ENCODE results near the gene LENEP.

LENEP gene

GRCh38 chr1:154956544-154956941, 36.8 kb upstream of the LENEP start:
- H3K4me3 ChIP-seq (ENCODE audit: low read depth, low read length) = peak overlapping the region; percentile 67
- no peak for TF ChIP-seq CTCF (IDR thresholded peaks at IDR 0.05; ENCODE audit: borderline replicate concordance, insufficient read depth, low read depth, low read length)

GRCh38 chr1:154957091-154957657, 36.2 kb upstream of the LENEP start:
- TF ChIP-seq CTCF (IDR thresholded peaks at IDR 0.05; ENCODE audit: borderline replicate concordance, insufficient read depth, low read depth, low read length) = no peak
- no peak overlapping the region for H3K4me3 ChIP-seq (ENCODE audit: low read depth, low read length)

- no peak for TF ChIP-seq CTCF (IDR thresholded peaks at IDR 0.05; ENCODE audit: borderline replicate concordance, insufficient read depth, low read depth, low read length)
- H3K4me3 ChIP-seq (ENCODE audit: low read depth, low read length) = no peak overlapping the region
Measured at GRCh38 chr1:154958036-154958435, 35.4 kb upstream of the LENEP start.

- no peak for TF ChIP-seq CTCF (IDR thresholded peaks at IDR 0.05; ENCODE audit: borderline replicate concordance, insufficient read depth, low read depth, low read length)
- H3K4me3 ChIP-seq (ENCODE audit: low read depth, low read length) = no peak overlapping the region
Measured at GRCh38 chr1:154958681-154959425, 34.5 kb upstream of the LENEP start.

GRCh38 chr1:154959426-154959780, 34.0 kb upstream of the LENEP start:
- no peak for TF ChIP-seq CTCF (IDR thresholded peaks at IDR 0.05; ENCODE audit: borderline replicate concordance, insufficient read depth, low read depth, low read length)
- no peak overlapping the region for H3K4me3 ChIP-seq (ENCODE audit: low read depth, low read length)

- no peak for TF ChIP-seq CTCF (IDR thresholded peaks at IDR 0.05; ENCODE audit: borderline replicate concordance, insufficient read depth, low read depth, low read length)
- peak overlapping the region; percentile 99 for H3K4me3 ChIP-seq (ENCODE audit: low read depth, low read length)
Measured at GRCh38 chr1:154960446-154961136, 32.8 kb upstream of the LENEP start.

Measured in GM12875 (cell line).